ENCODE data around the gene SCD5. TPM values are rescaled to one million over a fixed set of nuclear protein-coding genes. Genes with fewer than 3 reads are reported as not detected.

The SCD5 gene
- total RNA-seq, 1 experiment from 2014 or later, result 14.9 TPM

DNA sequence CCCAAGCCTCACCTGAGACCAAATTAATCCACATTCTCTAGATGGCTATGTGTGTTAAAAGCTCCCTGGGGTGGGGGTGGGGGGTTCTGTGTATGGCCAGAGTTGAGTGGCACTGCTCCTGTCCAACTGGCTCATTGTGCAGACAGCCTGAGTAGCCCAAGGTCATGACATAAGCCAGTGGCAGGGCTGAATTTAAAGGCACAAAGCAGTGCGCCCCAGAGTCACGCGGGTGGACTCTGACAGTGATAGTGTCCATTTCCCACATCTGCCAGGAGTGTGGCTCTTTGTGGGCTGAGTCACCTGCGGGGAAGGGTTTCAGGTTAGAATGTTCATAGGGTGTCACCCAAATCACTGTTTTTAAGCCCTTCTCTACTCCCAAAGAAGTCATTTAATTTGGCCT, 45.4 kb downstream of the SCD5 start:
- no peak overlapping the region for H3K9ac ChIP-seq (ENCODE audit: low read length)
- no peaks in the 10 kb centered on the region for H3K36me3 ChIP-seq (ENCODE audit: insufficient read depth, low read length)
- peaks cover 14% of the 10 kb centered on the region for H3K4me1 ChIP-seq (ENCODE audit: low read length)
- H3K79me2 ChIP-seq (ENCODE audit: low read length), result no peaks in the 10 kb centered on the region
- no peaks in the 10 kb centered on the region for H3K27me3 ChIP-seq (ENCODE audit: low read length)
- no peaks in the 10 kb centered on the region for H4K20me1 ChIP-seq (ENCODE audit: insufficient read depth, low read depth, low read length)
- DNase-seq, result no peak
- H3K9me3 ChIP-seq (ENCODE audit: low read length), result no peaks in the 10 kb centered on the region
- no peak overlapping the region for H3K27ac ChIP-seq (ENCODE audit: low read length)
- no peak overlapping the region for H2AFZ ChIP-seq (ENCODE audit: low read length)
- no peak overlapping the region for H3K4me3 ChIP-seq (ENCODE audit: low read length)
- no peaks in the 10 kb centered on the region for H3K9me2 ChIP-seq (replicated peaks; ENCODE audit: insufficient read depth, low read length)
- no peak overlapping the region for H3K4me2 ChIP-seq (ENCODE audit: low read depth, low read length, poor library complexity, severe bottlenecking)

DNA sequence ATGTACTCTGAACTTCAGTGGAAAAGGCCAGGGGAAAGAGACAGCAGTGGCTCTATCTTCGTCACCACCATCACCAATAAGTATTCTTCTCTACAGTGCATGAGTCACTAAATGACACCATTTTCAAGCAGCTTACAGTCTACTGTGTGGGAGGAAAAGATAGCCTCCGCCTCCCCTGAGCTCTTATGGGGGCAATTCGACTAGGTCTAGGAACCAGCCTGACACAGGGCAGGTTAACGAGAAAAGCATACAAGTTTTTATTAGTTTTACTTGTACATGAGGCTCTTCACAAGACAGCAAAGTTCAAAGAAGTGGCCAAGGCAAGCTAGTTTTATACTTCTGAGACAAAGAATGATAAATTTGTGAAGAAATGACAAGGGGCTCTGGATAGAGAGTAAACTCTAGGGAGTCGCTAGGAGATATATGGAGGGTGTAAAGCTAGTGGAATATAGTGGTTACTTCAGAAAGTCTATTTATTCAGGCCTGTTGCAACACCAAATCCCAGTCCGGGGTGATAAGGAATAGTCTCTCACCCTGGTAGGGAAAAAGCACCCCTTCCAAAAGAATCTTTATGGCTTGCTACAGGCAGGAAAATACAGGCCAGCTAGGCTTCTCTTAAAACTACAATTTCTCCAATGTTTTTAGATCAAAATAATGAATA, 49.7 kb downstream of the SCD5 start:
- no peak overlapping the region for H3K4me2 ChIP-seq (ENCODE audit: low read depth, low read length, poor library complexity, severe bottlenecking)
- no peak for DNase-seq
- no peaks in the 10 kb centered on the region for H3K27me3 ChIP-seq (ENCODE audit: low read length)
- H3K4me1 ChIP-seq (ENCODE audit: low read length), result peaks cover 17% of the 10 kb centered on the region
- H3K9me3 ChIP-seq (ENCODE audit: low read length), result no peaks in the 10 kb centered on the region
- H3K4me3 ChIP-seq (ENCODE audit: low read length), result no peak overlapping the region
- no peak overlapping the region for H3K27ac ChIP-seq (ENCODE audit: low read length)
- no peak overlapping the region for H2AFZ ChIP-seq (ENCODE audit: low read length)
- no peaks in the 10 kb centered on the region for H3K79me2 ChIP-seq (ENCODE audit: low read length)
- H3K9ac ChIP-seq (ENCODE audit: low read length), result no peak overlapping the region
- H3K36me3 ChIP-seq (ENCODE audit: insufficient read depth, low read length), result no peaks in the 10 kb centered on the region
- H4K20me1 ChIP-seq (ENCODE audit: insufficient read depth, low read depth, low read length), result no peaks in the 10 kb centered on the region
- no peaks in the 10 kb centered on the region for H3K9me2 ChIP-seq (replicated peaks; ENCODE audit: insufficient read depth, low read length)

DNA sequence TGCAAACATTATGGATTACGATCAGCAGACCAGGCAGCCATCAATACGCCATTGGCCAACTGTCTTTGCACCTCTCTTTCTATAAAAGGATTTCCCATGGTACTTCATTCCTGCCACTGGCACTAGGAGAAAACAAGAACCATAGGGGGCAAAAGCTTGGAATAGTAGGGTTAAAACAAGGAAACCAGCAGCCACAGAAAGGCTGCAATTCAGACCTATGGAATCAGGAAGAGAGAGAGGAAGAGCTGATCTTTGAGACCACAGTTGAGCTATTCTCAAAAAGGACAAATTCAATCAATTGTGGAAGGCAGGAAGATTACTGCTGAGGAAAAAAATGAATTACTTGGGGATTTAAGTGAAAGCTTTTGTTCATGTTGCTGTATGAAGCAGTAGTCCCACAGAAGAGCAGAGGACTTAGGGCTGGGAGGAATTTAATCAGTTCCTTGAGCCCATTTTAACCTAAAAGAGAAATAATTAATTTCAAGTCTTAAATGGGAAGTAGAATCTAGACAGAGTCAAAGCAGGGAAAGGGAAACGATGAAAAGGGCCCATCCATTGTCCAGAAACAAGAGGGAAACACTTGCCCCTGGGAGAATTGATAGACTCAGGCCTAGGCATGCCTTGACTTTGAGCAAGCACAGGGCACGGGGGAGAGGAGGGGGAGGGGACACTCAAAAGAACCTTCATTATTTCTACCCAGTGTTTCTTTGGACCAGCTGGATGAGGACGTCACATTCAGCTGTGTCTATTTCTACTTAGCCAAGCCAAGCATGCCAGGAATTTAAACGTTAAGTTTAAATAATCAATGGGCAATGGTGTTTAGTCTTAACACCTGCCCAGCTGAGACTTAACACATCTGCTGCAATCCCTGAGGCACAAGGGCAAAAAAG, 50.7 kb downstream of the SCD5 start:
- Histone ChIP-seq H4K20me1 (ENCODE audit: insufficient read depth, low read depth, low read length) (no peaks in the 10 kb centered on the region), H3K9me2 (replicated peaks; ENCODE audit: insufficient read depth, low read length) (no peaks in the 10 kb centered on the region), H3K4me1 (ENCODE audit: low read length) (peaks cover 17% of the 10 kb centered on the region), H3K9ac (ENCODE audit: low read length) (no peak overlapping the region), H2AFZ (ENCODE audit: low read length) (no peak overlapping the region), H3K9me3 (ENCODE audit: low read length) (no peaks in the 10 kb centered on the region), H3K79me2 (ENCODE audit: low read length) (no peaks in the 10 kb centered on the region), H3K36me3 (ENCODE audit: insufficient read depth, low read length) (no peaks in the 10 kb centered on the region), H3K4me2 (ENCODE audit: low read depth, low read length, poor library complexity, severe bottlenecking) (no peak overlapping the region), H3K27me3 (ENCODE audit: low read length) (no peaks in the 10 kb centered on the region), H3K27ac (ENCODE audit: low read length) (no peak overlapping the region), H3K4me3 (ENCODE audit: low read length) (no peak overlapping the region)
- no peak for DNase-seq

DNA sequence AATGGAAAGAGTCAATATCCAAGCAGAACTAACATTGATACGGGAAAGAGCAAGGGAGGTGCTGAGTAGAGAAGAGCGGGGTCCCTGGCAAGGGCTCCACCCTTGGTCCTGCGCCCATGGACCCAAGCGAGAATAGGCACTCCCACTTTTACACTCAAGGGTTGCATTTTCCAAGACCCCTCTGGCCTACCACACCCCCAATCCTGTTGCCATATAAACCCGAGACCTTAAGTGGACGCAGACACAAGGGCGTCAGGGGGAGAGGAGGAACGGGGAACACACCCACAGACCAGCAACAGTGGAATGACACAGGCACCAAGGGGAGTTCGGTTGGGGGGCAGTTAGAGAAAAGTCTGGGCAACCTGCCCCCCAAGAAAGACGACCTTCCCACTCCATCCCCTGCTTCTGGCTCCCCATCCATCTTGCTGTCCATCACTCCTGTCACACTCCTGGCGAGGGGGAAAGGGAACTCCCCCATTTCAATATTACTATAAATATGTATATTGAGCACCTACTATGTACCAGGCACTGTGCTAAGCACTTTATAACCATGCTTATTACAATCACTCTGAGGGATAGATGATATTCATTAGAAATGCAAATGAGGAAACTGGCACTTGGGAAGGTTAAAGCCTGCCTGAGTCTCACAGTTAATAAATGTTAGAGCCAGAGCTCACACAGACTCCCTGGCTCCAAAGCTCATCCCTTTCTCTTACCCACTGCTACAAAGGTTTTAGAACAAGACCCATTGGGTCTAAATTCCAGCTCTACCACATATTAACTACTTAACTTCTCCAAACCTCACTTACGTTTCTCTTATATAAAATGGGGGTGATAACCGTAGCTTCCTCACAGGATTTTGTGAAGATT, 51.7 kb downstream of the SCD5 start:
- no peaks in the 10 kb centered on the region for H3K27me3 ChIP-seq (ENCODE audit: low read length)
- H3K79me2 ChIP-seq (ENCODE audit: low read length), result no peaks in the 10 kb centered on the region
- H3K27ac ChIP-seq (ENCODE audit: low read length), result no peak overlapping the region
- H3K9ac ChIP-seq (ENCODE audit: low read length), result no peak overlapping the region
- H3K9me2 ChIP-seq (replicated peaks; ENCODE audit: insufficient read depth, low read length), result no peaks in the 10 kb centered on the region
- H3K36me3 ChIP-seq (ENCODE audit: insufficient read depth, low read length), result no peaks in the 10 kb centered on the region
- no peaks in the 10 kb centered on the region for H3K9me3 ChIP-seq (ENCODE audit: low read length)
- H2AFZ ChIP-seq (ENCODE audit: low read length), result no peak overlapping the region
- DNase-seq, result no peak
- no peaks in the 10 kb centered on the region for H4K20me1 ChIP-seq (ENCODE audit: insufficient read depth, low read depth, low read length)
- peaks cover 21% of the 10 kb centered on the region for H3K4me1 ChIP-seq (ENCODE audit: low read length)
- no peak overlapping the region for H3K4me2 ChIP-seq (ENCODE audit: low read depth, low read length, poor library complexity, severe bottlenecking)
- no peak overlapping the region for H3K4me3 ChIP-seq (ENCODE audit: low read length)

DNA sequence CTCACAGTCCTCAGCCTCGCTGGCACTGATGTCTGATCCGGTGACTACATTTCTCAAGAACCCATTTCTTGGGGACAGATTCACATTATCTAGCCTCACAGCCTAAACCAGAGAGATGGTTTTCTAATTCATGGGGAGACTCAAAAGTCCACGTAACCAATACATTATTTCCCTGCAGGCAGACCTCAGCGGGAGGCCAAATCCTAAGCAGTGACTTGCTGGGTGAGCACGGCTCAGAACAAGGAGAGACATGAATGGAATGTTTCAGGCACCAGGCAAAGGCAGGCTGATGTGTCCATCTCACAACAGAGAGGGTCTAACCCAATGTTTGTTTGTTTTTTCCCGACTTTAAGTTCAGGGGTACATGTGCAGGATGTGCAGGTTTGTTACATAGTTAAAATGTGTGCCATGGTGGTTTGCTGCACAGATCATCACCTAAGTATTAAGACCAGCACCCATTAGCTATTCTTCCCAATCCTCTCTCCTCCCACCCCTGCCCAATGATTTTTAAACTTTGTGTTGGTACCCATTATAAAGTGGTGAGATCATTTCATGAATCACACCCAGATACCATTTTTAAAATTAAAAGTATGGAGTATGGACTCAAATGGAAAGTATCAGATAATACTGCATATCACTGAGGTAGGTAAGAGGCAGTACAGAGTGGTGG, 53.3 kb downstream of the SCD5 start:
- Histone ChIP-seq H3K4me1 (ENCODE audit: low read length) (peaks cover 21% of the 10 kb centered on the region), H3K4me2 (ENCODE audit: low read depth, low read length, poor library complexity, severe bottlenecking) (no peak overlapping the region)

GRCh38 chr4:82744284-82744968, 54.2 kb downstream of the SCD5 start:
- Histone ChIP-seq H3K27me3 (ENCODE audit: low read length) (no peaks in the 10 kb centered on the region), H3K9me3 (ENCODE audit: low read length) (no peaks in the 10 kb centered on the region), H3K36me3 (ENCODE audit: insufficient read depth, low read length) (no peaks in the 10 kb centered on the region), H2AFZ (ENCODE audit: low read length) (no peak overlapping the region), H3K4me2 (ENCODE audit: low read depth, low read length, poor library complexity, severe bottlenecking) (no peak overlapping the region), H3K79me2 (ENCODE audit: low read length) (no peaks in the 10 kb centered on the region), H3K4me1 (ENCODE audit: low read length) (peaks cover 27% of the 10 kb centered on the region), H3K4me3 (ENCODE audit: low read length) (no peak overlapping the region), H3K9ac (ENCODE audit: low read length) (no peak overlapping the region), H3K9me2 (replicated peaks; ENCODE audit: insufficient read depth, low read length) (no peaks in the 10 kb centered on the region), H3K27ac (ENCODE audit: low read length) (no peak overlapping the region), H4K20me1 (ENCODE audit: insufficient read depth, low read depth, low read length) (no peaks in the 10 kb centered on the region)
- no peak for DNase-seq

More for the DNA sequence above, 53.3 kb downstream of the SCD5 start:
- Histone ChIP-seq H3K27ac (ENCODE audit: low read length) (no peak overlapping the region), H2AFZ (ENCODE audit: low read length) (no peak overlapping the region), H3K9me3 (ENCODE audit: low read length) (no peaks in the 10 kb centered on the region), H4K20me1 (ENCODE audit: insufficient read depth, low read depth, low read length) (no peaks in the 10 kb centered on the region), H3K79me2 (ENCODE audit: low read length) (no peaks in the 10 kb centered on the region), H3K9ac (ENCODE audit: low read length) (no peak overlapping the region), H3K9me2 (replicated peaks; ENCODE audit: insufficient read depth, low read length) (no peaks in the 10 kb centered on the region), H3K27me3 (ENCODE audit: low read length) (no peaks in the 10 kb centered on the region), H3K36me3 (ENCODE audit: insufficient read depth, low read length) (no peaks in the 10 kb centered on the region), H3K4me3 (ENCODE audit: low read length) (no peak overlapping the region)
- no peak for DNase-seq

DNA sequence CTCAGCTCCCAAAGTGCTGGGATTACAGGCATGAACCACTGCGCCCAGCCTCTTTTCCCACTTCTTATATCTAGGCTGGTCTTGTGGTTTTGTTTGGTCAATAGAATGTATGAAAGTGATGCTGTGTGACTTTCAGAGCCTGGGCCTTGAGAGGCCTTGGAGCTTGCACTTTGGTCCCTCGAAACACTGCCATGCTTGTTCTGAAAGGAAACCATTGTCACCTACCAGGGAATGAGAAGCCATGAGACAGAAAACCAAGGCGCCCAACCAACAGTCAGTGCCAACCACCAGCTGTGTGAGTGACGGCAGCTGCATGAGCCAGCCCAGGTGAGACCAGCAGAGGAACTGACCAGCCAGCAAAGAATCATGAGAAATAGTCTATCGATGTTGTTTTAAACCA, 57.4 kb downstream of the SCD5 start:
- H3K27ac ChIP-seq (ENCODE audit: low read length), result no peak overlapping the region
- H3K79me2 ChIP-seq (ENCODE audit: low read length), result no peaks in the 10 kb centered on the region
- no peaks in the 10 kb centered on the region for H3K9me3 ChIP-seq (ENCODE audit: low read length)
- H4K20me1 ChIP-seq (ENCODE audit: insufficient read depth, low read depth, low read length), result no peaks in the 10 kb centered on the region
- no peaks in the 10 kb centered on the region for H3K27me3 ChIP-seq (ENCODE audit: low read length)
- H2AFZ ChIP-seq (ENCODE audit: low read length), result no peak overlapping the region
- H3K9ac ChIP-seq (ENCODE audit: low read length), result no peak overlapping the region
- no peaks in the 10 kb centered on the region for H3K36me3 ChIP-seq (ENCODE audit: insufficient read depth, low read length)
- DNase-seq, result no peak
- H3K4me3 ChIP-seq (ENCODE audit: low read length), result no peak overlapping the region
- H3K4me1 ChIP-seq (ENCODE audit: low read length), result peaks cover 23% of the 10 kb centered on the region
- H3K4me2 ChIP-seq (ENCODE audit: low read depth, low read length, poor library complexity, severe bottlenecking), result no peak overlapping the region
- no peaks in the 10 kb centered on the region for H3K9me2 ChIP-seq (replicated peaks; ENCODE audit: insufficient read depth, low read length)
